DOHH2 (cell line): ENCODE results near the gene CIAO3.

Experiments used
- H3F3A ChIP-seq: fragments of 200-600 bp; sonication (generic), shearing (Covaris generic); 2 replicates; pipeline ENCODE4 v1.6.0; 2016; ENCODE audit warnings: antibody characterized with exemption, mild to moderate bottlenecking; ENCODE audit not compliant: control insufficient read depth, insufficient read depth
- H3K27ac ChIP-seq: fragments of 200-600 bp; sonication (generic); 2 replicates; pipeline ENCODE4 v1.5.1; 2014; ENCODE audit warnings: low read depth, mild to moderate bottlenecking, low read length, moderate library complexity
- H3K27me3 ChIP-seq: fragments of 200-600 bp; sonication (generic); 2 replicates; pipeline ENCODE4 v1.6.1; 2014; ENCODE audit warnings: mild to moderate bottlenecking, low read length, mixed read lengths; ENCODE audit not compliant: control insufficient read depth
- H3K36me3 ChIP-seq: fragments of 200-600 bp; sonication (generic); 2 replicates; pipeline ENCODE4 v1.6.1; 2014; ENCODE audit warnings: mild to moderate bottlenecking, low read length, moderate library complexity, mixed read lengths; ENCODE audit not compliant: control insufficient read depth
- H3K4me1 ChIP-seq: fragments of 200-600 bp; sonication (generic); 2 replicates; pipeline ENCODE4 v1.6.1; 2014; ENCODE audit warnings: mild to moderate bottlenecking, low read length, mixed read lengths; ENCODE audit not compliant: control insufficient read depth
- H3K4me2 ChIP-seq: fragments of 200-600 bp; sonication (generic); 2 replicates; pipeline ENCODE4 v1.6.0; 2014; ENCODE audit warnings: mild to moderate bottlenecking, low read length, moderate library complexity
- H3K4me3 ChIP-seq: fragments of 200-600 bp; sonication (generic); 2 replicates; pipeline ENCODE4 v1.5.1; 2014; ENCODE audit warnings: mild to moderate bottlenecking, low read length, mixed read lengths
- H3K79me2 ChIP-seq: fragments of 200-600 bp; sonication (generic); 2 replicates; pipeline ENCODE4 v1.6.1; 2014; ENCODE audit warnings: mild to moderate bottlenecking, low read length, mixed read lengths; ENCODE audit not compliant: control insufficient read depth
- H3K9me2 ChIP-seq: fragments of 200-600 bp; sonication (generic); replicated peaks from 2 replicates; pipeline ENCODE4 v1.6.1; 2014; ENCODE audit warnings: mild to moderate bottlenecking, low read length, mixed read lengths; ENCODE audit not compliant: control insufficient read depth
- H3K9me3 ChIP-seq: fragments of 200-600 bp; sonication (generic); 2 replicates; pipeline ENCODE4 v1.6.1; 2014; ENCODE audit warnings: antibody characterized with exemption, low read length, mixed read lengths; ENCODE audit not compliant: control insufficient read depth, insufficient read depth
- H4K20me1 ChIP-seq: fragments of 200-600 bp; sonication (generic); 2 replicates; pipeline ENCODE4 v1.6.0; 2014; ENCODE audit warnings: low read depth, mild to moderate bottlenecking, antibody characterized with exemption, low read length, moderate library complexity; ENCODE audit not compliant: control insufficient read depth, insufficient read depth
- CTCF ChIP-seq: fragments of 200-600 bp; sonication (generic); IDR thresholded peaks from one replicate; pipeline ENCODE4 v1.5.1; 2014; ENCODE audit warnings: antibody characterized with exemption, mild to moderate bottlenecking, low read depth, low read length; ENCODE audit not compliant: poor library complexity, severe bottlenecking
- EZH2phosphoT487 ChIP-seq: fragments of 200-600 bp; sonication (generic); IDR thresholded peaks from 2 replicates; pipeline ENCODE4 v1.6.1; 2017; ENCODE audit warnings: borderline replicate concordance, mild to moderate bottlenecking, antibody characterized with exemption, low read length, moderate library complexity, mixed read lengths

CIAO3 gene

GRCh38 chr16:726188-726437, 14.7 kb downstream of the CIAO3 start:
- Histone ChIP-seq H3K9me2 (no peaks in the 10 kb centered on the region), H3K4me3 (peak overlapping the region; percentile 65), H3K36me3 (peaks cover 44% of the 10 kb centered on the region), H3F3A (peaks cover 10% of the 10 kb centered on the region; the same call in 1 of the 2 replicates), H3K27me3 (no peaks in the 10 kb centered on the region), H3K27ac (no peak overlapping the region), H3K4me1 (peaks cover 54% of the 10 kb centered on the region), H3K79me2 (peaks cover 9% of the 10 kb centered on the region), H4K20me1 (0 out of 2 replicates have a peak, but pooled peaks cover 3% of the 10 kb centered on the region), H3K4me2 (peak overlapping the region; percentile 80), H3K9me3 (no peaks in the 10 kb centered on the region)
- TF ChIP-seq CTCF (no peak), EZH2phosphoT487 (no peak)

GRCh38 chr16:725463-726187, 15.2 kb downstream of the CIAO3 start:
- peaks cover 9% of the 10 kb centered on the region for H3K79me2 ChIP-seq
- peaks cover 42% of the 10 kb centered on the region for H3K36me3 ChIP-seq
- no peaks in the 10 kb centered on the region for H3K9me2 ChIP-seq
- no peaks in the 10 kb centered on the region for H3K27me3 ChIP-seq
- H3K27ac ChIP-seq = no peak overlapping the region
- no peaks in the 10 kb centered on the region for H3K9me3 ChIP-seq
- peaks cover 10% of the 10 kb centered on the region; the same call in 1 of the 2 replicates for H3F3A ChIP-seq
- peak overlapping the region; percentile 80 for H3K4me2 ChIP-seq
- TF ChIP-seq CTCF (no peak), EZH2phosphoT487 (no peak)
- 0 out of 2 replicates have a peak, but pooled peaks cover 3% of the 10 kb centered on the region for H4K20me1 ChIP-seq
- H3K4me1 ChIP-seq = peaks cover 53% of the 10 kb centered on the region
- peak overlapping the region; percentile 65; the same call in 1 of the 2 replicates for H3K4me3 ChIP-seq

- Histone ChIP-seq H3K9me3 (no peaks in the 10 kb centered on the region), H3F3A (peaks cover 10% of the 10 kb centered on the region; the same call in 1 of the 2 replicates), H3K4me3 (no peak overlapping the region), H3K36me3 (peaks cover 38% of the 10 kb centered on the region), H3K27me3 (no peaks in the 10 kb centered on the region), H3K79me2 (peaks cover 9% of the 10 kb centered on the region), H3K4me2 (no peak overlapping the region), H3K27ac (no peak overlapping the region), H3K9me2 (no peaks in the 10 kb centered on the region), H4K20me1 (0 out of 2 replicates have a peak, but pooled peaks cover 3% of the 10 kb centered on the region), H3K4me1 (peaks cover 56% of the 10 kb centered on the region)
- TF ChIP-seq CTCF = no peak
- TF ChIP-seq EZH2phosphoT487 = no peak
These were observed 15.8 kb downstream of the CIAO3 start for GRCh38 chr16:725041-725376.
